ENCODE results near the gene DLG5.

DLG5 gene

DNA sequence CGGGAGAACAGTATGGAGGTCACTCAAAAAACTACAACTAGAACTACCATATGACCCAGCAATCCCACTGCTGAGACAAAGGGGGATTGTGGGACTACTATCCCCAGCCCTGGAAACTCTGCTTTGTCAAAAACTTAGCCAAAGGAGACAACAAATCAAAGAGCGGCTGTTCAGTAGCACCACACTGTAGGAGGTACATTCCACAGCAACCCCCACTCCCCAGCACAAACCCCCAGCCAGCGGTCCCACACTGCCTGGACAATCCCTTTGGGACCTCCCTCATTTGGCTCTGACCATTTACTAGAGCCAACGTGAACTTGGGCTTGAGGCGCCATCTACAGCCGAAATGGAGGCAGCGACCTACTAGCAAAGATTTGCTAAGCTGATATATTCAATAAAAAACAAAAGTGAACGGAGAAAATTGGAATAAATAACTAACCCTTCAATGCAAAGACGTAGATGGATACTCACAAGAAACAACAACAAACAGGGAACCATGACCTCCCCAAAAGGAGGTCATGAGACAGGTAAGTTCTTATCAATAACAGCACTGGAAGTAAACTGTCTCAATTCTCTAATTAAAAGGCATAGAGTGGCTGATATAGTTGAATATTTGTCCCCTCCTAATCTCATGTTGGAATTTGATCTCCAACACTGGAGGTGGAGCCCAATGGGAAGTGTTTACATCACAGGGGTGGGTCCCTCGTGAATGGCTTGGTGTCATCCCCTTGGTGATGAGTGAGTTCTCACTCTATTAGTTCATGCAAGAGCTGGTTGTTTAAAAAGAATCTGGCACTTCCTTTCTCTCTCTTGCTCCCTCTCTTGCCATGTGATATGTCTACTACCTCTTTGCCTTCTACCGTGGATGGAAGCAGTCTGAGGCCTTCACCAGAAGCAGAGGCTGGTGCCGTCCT is 170.0 kb downstream of the DLG5 start:
- peak; percentile 63 for DNase-seq

DNA sequence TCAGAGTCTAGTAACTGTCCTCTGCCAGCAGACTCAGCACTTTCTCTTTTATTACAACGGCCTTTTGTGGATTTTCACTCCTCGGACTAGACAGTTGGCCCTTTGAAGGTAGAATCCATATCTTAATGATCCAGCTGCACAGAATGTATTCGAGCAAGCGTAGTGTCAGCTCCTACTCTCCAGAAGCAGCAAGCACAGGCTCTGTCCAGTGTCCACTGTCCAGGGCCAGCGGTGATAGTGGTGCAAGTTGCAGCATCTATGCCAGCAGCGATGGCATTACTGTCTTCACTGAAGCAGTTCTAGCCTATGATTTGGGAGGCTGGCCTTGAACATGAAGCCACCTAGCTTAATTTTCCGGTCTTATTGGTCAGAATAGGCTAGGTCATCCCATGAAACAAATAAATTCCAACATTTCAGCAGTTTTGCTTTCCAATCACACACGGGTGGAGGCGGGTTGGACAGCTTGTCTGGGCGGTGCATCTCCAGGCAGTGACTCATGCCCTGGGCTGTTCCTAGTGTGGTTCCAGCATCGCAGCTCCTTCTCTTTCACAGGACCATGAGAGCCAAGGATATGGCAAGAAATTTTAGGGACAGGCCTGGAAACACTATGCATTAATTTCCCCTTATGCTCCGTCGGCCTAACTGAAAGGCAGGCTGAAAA is 180.4 kb downstream of the DLG5 start:
- no peak for DNase-seq

DNA sequence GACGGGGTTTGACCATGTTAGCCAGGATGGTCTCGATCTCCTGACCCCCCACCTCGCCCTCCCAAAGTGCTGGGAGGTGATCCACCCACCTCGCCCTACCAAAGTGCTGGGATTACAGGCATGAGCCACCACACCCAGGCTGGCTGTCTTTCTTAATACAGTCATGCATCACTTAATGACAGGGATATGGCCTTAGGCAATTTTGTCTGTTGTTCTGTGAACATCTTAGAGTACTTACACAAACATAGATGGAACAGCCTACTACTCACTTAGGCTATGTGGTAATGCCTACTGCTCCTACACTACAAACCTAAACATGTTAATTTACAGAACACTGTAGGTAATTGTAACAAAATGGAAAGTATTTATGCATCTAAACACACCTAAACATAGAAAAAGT is 182.3 kb downstream of the DLG5 start:
- DNase-seq: no peak

DNA sequence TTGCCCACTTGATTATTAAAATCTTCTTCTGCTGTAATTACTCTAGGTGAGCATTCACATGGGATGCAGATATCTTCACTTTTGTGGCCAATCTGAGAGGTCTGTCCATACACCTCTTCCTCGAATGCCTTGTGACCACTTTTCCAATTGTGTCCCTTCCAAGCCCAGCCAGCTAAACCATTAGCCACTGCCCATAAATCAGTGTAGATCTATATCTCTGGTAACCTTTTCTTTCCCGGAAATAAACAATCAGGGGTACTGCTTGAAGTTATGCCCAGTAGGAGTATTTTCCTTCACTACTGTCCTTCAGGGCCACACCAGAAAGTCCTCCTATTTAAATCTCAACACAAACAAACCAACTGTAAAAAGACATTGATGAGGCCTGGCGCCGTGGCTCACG is 184.4 kb downstream of the DLG5 start:
- DNase-seq: no peak

DNA sequence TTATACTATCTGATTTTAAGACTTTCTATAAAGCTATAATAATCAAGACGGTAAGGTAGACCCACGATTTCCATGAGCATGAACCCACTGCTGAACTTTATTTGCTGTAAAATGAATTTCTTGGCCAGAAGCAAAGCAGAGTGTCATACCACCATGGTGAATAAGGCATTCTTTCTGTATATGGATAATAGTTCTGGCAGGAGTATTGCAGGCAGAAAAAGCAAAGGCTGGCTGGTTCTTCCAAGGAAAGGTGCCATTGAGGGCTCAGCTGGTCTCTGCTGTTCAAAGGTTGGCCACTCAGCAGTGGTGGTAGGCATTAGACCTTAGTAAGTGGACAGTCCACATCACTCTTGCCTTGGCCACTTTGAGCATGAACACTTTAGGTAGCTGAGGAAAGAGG is 184.8 kb downstream of the DLG5 start:
- no peak for DNase-seq

All from amniotic stem cell (primary cell).